ENCODE results near the gene TMEM191C.
"Not testable (repeated sequence)": the region's sequence is repeated elsewhere in the genome, so short reads cannot be mapped to it uniquely, and the experiment has no call there.

DNA sequence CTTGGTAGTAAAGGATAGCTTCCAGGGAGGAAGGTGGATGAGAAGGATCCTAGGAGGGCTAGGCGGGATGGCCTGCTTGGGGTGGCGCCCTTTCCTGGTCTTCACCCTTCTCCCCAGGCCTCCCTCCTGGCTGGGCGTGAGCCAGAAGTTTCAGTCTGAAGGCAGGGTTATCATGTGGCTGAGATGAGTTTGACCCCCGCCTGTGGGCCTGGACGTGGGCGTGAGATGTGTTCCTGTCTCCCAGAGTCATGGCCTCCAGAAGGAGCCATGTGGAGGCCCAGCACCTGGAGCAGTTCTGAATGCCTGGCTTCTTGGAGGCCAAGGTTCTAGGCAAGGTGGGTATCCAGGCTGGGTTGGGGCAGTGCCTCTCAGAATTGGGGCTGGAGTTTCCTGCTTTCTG, 29.2 kb upstream of the TMEM191C start:
- TF ChIP-seq, protein P1, sequence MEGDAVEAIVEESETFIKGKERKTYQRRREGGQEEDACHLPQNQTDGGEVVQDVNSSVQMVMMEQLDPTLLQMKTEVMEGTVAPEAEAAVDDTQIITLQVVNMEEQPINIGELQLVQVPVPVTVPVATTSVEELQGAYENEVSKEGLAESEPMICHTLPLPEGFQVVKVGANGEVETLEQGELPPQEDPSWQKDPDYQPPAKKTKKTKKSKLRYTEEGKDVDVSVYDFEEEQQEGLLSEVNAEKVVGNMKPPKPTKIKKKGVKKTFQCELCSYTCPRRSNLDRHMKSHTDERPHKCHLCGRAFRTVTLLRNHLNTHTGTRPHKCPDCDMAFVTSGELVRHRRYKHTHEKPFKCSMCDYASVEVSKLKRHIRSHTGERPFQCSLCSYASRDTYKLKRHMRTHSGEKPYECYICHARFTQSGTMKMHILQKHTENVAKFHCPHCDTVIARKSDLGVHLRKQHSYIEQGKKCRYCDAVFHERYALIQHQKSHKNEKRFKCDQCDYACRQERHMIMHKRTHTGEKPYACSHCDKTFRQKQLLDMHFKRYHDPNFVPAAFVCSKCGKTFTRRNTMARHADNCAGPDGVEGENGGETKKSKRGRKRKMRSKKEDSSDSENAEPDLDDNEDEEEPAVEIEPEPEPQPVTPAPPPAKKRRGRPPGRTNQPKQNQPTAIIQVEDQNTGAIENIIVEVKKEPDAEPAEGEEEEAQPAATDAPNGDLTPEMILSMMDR (conservative IDR thresholded peaks at IDR 0.05; ENCODE audit: low read depth, low read length), result not testable (repeated sequence)
- not testable (repeated sequence) for TF ChIP-seq EZH2 (IDR thresholded peaks at IDR 0.05; ENCODE audit: borderline replicate concordance, low read depth, low read length, poor library complexity, severe bottlenecking)

All from A673 (cell line).